Stimulated activated CD4-positive, alpha-beta T cell treated with anti-CD3 and anti-CD28 coated beads, Interleukin-1b, Interleukin-23, amount 100 ng/mL, for 48 hours (primary cell): ENCODE results near the gene NCMAP.
A peak's percentile ranks its signal among the peaks of the same experiment; 100 is the strongest.

Experiments used
- DNase-seq: peaks from one replicate; pipeline ENCODE4 v3.0.0-alpha.2; 2020

The NCMAP gene

DNA sequence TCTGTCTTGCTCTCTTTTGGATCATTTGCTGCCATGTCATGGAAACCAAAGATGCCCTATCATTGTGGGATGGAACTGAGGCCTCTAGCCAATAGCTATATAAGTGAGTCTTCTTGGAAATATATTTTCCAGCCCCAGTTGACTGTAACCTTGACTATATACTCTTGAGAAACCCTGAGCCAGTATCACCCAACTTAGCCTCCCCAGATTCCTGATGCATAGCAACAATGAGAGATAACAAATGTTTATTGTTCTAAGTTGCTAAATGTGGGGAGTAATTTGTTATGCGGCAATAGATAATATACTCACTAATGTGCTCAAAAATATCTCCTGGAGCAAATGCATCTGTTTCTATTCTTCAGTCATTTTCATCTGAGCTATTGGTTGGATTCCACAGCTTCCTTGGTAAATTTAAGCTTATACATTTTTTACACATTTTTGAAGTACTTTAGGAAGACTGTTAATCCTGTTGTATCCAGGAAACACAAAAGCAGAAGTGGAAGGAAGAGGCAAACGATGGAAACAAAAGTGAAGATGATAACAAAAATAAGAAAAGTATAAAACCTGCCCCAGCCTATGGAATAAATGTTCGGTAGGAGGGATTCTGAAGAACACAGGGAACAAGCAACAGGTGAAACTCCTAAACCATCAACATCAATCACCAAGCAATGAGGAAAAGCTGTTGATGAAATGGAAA lies 80.9 kb downstream of the NCMAP start:
- DNase-seq = no peak

DNA sequence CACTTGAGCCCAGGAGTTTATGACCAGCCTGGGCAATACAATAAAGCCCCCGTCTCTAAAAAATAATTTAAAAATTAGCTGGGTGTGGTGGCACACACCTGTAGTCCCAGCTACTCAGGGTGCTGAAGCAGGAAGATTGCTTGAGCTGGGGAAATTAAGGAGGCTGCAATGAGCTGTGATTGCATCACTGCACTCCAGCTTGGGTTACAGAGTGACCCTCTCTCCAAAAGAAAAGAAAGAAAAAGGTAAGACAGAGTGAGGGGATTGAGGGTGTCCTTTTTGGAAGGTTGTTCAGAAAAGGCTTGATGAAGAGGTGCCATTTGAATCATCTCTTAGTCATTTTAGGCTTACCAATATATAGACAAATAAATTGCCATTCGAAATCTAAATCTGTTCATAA lies 83.2 kb downstream of the NCMAP start:
- no peak for DNase-seq

DNA sequence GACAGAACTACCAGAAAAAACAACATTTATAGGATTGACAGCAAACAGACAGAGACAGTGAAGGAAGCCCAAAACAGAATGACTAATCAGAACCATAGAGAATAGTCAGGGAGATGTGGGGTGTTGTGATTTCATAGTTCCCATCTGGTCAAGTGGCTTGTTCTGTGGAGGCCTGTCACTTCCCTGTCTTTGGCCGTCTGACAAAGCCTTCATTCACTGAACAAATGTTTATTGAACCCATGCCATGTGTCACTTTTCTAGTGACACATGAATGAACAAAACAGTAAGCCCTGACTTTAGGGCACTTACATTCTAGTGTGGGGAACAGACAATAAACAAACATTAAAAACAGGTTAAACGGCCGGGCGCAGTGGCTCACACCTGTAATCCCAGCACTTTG lies 84.0 kb downstream of the NCMAP start:
- no peak for DNase-seq

DNA sequence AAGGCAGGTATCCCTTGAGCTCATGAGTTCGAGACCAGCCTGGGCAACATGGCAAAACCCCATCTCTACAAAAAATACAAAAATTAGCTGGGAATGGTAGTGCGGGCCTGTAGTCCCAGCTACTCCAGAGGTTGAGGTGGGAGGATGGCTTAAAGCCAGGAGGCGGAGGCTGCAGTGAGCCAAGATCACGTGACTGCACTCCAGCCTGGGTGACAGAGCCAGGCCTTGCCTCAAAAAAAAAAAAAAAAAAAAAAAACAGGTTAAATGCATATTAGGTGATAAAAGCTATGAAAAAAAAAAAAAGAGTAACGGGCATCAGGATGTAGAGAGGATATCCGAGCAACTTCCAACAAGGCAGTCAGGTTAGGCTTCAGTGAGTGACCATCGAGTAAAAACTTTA lies 84.4 kb downstream of the NCMAP start:
- DNase-seq = no peak

DNA sequence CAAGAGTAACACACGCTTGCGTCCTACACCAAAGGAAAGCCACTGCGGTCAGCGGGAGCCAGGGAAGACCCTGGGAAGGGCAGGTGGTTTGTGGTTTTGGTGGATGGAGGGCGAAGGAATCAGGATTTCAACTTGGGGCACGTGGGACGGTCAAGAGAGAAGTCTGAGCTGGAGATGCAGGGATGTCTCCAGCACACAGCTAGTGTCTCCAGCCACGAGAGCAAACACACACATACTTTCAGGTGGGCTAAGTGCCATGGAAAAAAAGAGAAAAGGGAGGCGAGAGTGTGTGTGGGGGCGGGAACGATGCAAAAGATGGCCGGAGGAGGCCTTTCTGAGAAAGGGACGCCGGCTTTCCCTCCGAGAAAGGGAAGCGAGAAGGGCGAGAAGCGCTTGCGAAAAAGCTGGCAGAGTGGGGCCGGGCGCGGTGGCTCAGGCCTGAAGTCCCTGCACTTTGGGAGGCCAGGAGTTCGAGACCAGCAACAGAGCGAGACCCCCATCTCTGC lies 85.8 kb downstream of the NCMAP start:
- peak; percentile 20 for DNase-seq

DNA sequence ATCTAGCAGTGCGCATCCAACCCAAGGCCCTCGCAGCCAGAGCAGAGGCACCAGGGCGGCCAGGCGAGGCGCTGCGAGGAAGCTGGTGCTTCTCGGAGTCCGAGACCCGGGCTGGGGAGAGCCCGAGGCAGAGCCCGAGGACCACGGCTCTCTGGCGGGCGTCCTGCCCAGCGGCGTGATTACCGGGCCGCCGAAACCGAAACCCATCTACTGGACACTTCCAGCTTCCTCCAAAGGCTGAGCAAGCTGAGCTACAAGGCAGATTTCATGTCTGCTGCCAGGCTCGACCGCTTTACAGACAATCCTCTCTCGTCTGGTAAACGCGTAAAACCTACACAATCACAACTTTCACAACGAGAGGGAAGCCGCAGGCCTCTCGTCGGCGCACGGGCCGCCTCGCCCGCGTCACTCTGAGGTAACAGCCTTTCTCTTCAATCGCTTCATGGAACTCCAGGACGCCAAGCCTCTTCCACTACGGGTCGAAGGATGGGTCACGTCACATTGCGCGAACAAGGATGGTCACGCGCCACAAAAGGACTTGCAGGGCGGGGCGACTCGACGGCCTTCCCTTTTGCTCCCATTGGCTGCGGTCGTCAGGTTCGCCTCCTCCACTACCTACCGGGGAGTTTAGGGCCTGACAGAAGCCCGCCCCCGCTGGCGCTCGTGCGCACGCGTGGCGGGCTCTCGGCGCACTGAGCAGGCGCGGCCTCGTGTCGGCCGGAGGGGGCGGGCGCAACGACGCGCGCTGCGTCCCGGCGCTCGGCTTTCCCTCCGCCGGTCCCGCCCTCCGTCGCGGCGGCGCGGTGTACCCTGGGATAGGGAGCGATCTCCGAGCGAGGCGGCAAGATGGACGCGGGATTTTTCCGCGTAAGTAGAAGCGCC lies 86.8 kb downstream of the NCMAP start, which contains the start of gene SRRM1:
Gene SRRM1, plus strand, starts transcription at position 822 of the 882 bp plus-strand sequence. Its CDS starts 25 bp downstream, at position 847.
- DNase-seq = peak; percentile 100

DNA sequence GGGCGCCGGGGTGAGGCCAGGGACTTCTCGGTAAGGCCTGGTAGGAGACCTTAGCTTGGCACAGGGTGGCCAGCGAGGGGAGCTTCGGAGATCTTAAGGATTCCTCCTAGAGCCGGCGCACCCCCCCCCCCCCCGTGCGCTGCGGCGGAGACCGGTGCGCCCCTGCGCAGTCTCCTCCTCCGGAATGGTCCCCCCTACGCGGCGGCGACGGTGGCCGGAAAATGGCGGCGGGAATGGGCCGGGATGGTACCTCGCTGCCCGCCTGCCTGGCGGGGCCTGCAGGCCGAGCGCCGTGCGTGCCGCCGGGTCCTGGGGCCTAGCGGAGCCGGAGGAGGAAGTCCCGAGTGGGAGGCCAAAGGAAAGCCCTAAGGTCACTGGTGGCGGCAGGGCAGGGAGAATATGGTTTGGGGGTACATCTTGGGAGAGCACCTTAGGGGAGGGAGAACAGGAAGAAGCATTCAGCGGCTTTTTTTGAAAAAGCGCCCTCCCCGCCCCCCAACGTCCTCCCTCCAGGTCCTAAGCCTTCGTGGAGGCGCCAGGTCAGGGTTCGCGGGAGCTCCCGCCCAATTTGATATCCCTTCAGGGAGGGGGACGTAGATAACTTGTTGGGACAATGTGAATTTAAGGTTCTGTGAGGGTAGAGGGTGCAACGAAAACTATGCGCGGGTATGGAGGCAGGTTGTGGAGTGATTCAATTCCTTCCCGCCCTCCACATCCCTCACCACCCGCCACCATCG lies 87.6 kb downstream of the NCMAP start:
- peak; percentile 43 for DNase-seq

DNA sequence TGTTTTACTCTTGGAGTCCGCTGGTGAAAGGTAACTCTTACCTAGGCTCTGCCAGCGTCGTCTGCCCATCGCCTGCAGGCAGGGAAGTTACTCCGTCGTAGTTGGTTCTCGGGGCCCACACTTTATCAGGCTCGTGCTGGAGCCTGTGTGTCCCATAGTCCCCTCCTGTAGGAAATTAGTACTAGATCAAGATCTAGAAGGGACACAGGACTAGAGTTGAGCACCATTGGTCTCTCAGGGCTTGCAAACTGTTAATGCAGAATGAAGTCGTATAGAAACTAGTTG lies 88.2 kb downstream of the NCMAP start:
- no peak for DNase-seq

DNA sequence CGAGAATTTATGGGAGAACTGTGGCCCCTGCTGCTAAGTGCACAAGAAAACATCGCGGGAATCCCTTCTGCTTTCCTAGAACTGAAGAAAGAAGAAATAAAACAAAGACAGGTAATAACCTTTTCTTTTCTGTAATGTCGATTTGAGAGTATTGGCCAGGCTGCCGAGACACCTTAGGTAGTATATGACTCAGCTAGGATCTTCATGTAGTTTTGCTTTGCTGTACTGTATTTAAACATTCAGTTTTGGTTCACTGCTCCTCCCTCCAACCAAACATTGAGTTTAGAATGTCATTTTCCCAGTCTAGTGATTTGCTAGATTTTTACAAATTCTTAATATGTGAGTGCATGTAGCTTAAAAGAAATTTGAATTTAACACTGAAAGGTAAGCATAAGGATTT lies 93.0 kb downstream of the NCMAP start:
- no peak for DNase-seq

DNA sequence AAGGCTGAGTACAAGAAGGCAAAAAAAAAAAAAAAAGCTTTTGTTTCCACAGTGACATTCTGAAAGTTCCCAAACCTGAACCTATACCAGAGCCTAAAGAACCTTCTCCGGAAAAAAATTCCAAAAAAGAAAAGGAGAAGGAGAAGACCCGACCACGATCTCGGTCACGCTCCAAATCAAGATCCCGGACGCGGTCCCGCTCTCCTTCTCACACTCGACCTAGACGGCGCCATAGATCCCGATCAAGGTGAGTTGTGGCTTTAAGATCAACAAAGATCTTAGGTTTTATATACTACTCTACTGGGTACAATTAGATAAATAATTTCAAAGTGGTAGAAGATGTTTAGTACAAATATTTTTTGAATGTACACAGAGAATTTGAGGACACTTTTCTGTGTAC lies 96.5 kb downstream of the NCMAP start:
- no peak for DNase-seq

DNA sequence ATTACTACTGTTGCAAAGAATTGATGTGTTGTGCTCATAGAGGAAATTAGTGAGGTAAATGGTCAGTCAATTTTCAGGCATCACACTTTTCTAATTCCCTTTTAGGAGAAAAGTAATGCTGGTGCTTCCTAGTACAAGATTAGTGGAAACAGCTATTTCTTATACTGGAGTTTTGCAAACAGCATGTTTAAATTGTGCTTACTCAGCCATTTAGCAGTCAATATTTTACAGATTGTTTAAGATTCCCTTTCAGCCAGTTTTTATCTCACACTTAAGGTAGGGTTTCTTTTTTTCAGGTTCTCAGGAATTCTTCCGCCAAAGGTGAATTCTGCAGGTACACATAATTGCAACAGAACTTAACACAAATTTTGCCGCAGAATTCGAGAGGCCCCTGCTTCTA lies 98.1 kb downstream of the NCMAP start:
- DNase-seq = no peak

DNA sequence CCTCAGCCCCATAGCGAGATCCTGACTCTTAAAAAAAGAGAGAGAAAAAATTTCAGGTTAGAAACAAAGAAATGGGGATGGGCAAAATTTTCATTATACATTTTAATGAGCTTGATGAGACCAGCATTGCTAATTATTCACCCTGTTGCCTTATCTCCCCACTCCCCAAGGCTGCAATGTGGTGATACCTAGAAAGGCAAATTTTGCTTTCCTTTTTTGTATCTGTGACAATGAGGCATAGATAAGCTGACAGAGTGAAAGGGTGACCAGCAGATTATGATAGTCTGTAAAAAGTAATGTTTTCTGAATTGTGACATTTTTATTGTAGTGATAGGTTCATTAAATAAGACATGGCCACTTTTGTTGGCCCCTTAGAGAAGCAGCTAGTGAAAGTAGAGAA lies 100.2 kb downstream of the NCMAP start:
- no peak for DNase-seq

DNA sequence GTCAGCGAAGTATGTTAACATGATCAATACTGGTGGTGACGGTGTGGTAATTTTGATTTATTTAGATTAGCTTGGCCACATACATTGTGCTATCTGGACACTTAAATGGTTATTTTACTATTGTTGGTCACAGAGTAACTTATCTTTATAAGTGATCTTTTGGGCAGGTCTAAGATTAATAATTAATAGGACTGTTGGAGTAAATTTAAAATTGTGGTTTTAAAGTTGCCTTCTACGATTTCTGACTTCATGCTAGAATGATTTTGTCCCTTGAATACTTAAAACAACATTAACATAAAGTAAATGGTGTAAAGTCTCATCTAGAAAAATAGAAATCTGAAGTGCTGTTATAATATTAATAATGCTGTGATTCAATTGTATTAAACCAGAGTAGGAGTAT lies 101.9 kb downstream of the NCMAP start:
- DNase-seq = no peak
